H1 (cell line): Measurements from ENCODE around the gene COLEC12. TPM values are rescaled to one million over a fixed set of nuclear protein-coding genes. Genes with fewer than 3 reads are reported as not detected.

Experiments used
- CBX8 ChIP-seq: fragments of 300-800, 300-1000 bp; sonication (generic); IDR thresholded peaks from 2 replicates; pipeline ENCODE4 v1.7.1; 2016; ENCODE audit warnings: low read depth, low read length, borderline replicate concordance
- EGR1 ChIP-seq: IDR thresholded peaks from 2 replicates; pipeline ENCODE4 v1.6.1; 2011; ENCODE audit warnings: low read depth, low read length, borderline replicate concordance
- HDAC6 ChIP-seq: IDR thresholded peaks from one replicate; pipeline ENCODE4 v1.7.1; 2012; ENCODE audit warnings: low read depth, mild to moderate bottlenecking, inconsistent platforms, low read length, moderate library complexity
- SIN3A ChIP-seq, 2 experiments: IDR thresholded peaks in 1 of 2; conservative IDR thresholded peaks in 1 of 2; 2 replicates each; pipeline ENCODE4 v1.6.1; 2011 to 2012; ENCODE audit warnings: low read length in 2 of 2, improper control_type of control experiment in 1 of 2, low read depth in 1 of 2, mild to moderate bottlenecking in 1 of 2
- SP2 ChIP-seq: IDR thresholded peaks from 2 replicates; pipeline ENCODE4 v1.6.1; 2012; ENCODE audit warnings: mild to moderate bottlenecking, low read length, inconsistent platforms
- SP4 ChIP-seq: IDR thresholded peaks from 2 replicates; pipeline ENCODE4 v1.6.1; 2012; ENCODE audit warnings: low read length, inconsistent platforms
- TAF1 ChIP-seq: IDR thresholded peaks from 2 replicates; pipeline ENCODE4 v1.6.1; 2011; ENCODE audit warnings: mild to moderate bottlenecking, low read depth, low read length
- YY1 ChIP-seq: IDR thresholded peaks from 2 replicates; pipeline ENCODE4 v1.6.1; 2011; ENCODE audit warnings: low read depth, mild to moderate bottlenecking, low read length
- polyA plus RNA-seq, 7 experiments: library from polyadenylated mRNA; depleted of rRNA in 3 of 7; stranded (reverse) in 5 of 7; unstranded in 2 of 7; fragments of >200 nt in 5 of 7; fragments of 200-250 nt in 2 of 7; gene quantifications; 1 replicate in 5 of 7; 2 replicates in 1 of 7; 4 replicates in 1 of 7; pipeline versions ENCODE4 v1.2.1 to v1.2.3, GENCODE V29; 2011 to 2013; ENCODE audit warnings: missing spikeins in 2 of 7, mixed read lengths in 2 of 7
- total RNA-seq: library from RNA; stranded (reverse); fragmentation: NEBNext Ultra II Directional; extraction: Animal tissue kit (Norgen Biotek cat#: 25700); gene quantifications from 2 replicates; pipeline ENCODE4 v1.2.1, GENCODE V29; 2021
- TF ChIP-seq, protein P1 (sequence below): IDR thresholded peaks from 2 replicates; pipeline ENCODE4 v1.6.1; 2011; ENCODE audit warnings: low read depth, mild to moderate bottlenecking, low read length; ENCODE audit not compliant: insufficient read depth

Gene COLEC12
- total and polyA plus RNA-seq, 2 of the 8 experiments (the other 6 are each of a cell fraction or from before 2014, with no cell fraction given), result 0.44 to 2.3 TPM

DNA sequence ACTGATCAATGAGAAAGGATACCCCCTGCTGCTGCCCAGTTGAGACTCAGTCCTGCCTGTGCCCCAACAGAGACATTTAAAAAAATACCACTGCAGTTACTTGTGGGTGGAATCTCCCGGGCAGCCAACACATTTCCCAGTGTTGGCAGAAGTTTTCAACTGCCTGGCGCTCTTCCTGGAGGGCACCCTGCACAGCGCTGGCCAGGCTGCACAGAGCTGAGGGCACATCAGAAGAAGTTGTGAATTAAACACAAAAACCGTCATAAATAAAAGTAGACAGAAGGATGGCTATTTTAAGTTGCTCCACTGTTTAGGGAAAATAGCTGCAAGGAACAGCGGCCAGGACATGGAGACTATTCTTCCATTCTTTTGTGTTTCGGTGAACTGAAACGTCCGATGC is 122.4 kb downstream of the COLEC12 start (continued):
- TF ChIP-seq, protein P1, sequence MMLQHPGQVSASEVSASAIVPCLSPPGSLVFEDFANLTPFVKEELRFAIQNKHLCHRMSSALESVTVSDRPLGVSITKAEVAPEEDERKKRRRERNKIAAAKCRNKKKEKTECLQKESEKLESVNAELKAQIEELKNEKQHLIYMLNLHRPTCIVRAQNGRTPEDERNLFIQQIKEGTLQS, result no peak
- no peak for TF ChIP-seq SIN3A (conservative IDR thresholded peaks at IDR 0.05 in 1 of 2, IDR thresholded peaks at IDR 0.05 in 1 of 2; ENCODE audit: low read depth in 1 of 2, low read length in 2 of 2)
- TF ChIP-seq YY1, result no peak
- TF ChIP-seq SP4, result no peak
- no peak for TF ChIP-seq CBX8
- no peak for TF ChIP-seq HDAC6
- TF ChIP-seq TAF1, result no peak
- no peak for TF ChIP-seq SP2
- TF ChIP-seq EGR1, result no peak
- TF ChIP-seq, all 59 proteins: peak for 0
